SU-DHL-6 (cell line): ENCODE data around the gene PAN3.

Experiments used
- H2AFZ ChIP-seq: fragments of 200-600 bp; sonication (generic); 2 replicates; pipeline ENCODE4 v1.6.1; 2014; ENCODE audit warnings: low read depth, mild to moderate bottlenecking, moderate library complexity, mixed read lengths, antibody characterized with exemption, low read length; ENCODE audit not compliant: severe bottlenecking
- H3F3A ChIP-seq: fragments of 200-600 bp; shearing (Covaris generic); 2 replicates; pipeline ENCODE4 v1.6.0; 2016; ENCODE audit warnings: antibody characterized with exemption, mild to moderate bottlenecking; ENCODE audit not compliant: insufficient read depth
- H3K27ac ChIP-seq: fragments of 200-600 bp; sonication (generic); 2 replicates; pipeline ENCODE4 v1.5.1; 2016; ENCODE audit warnings: low read depth, mild to moderate bottlenecking, low read length, moderate library complexity, mixed read lengths
- H3K27me3 ChIP-seq: fragments of 200-600 bp; sonication (generic), shearing (Covaris generic); 2 replicates; pipeline ENCODE4 v1.6.0; 2014; ENCODE audit warnings: mild to moderate bottlenecking, low read length
- H3K36me3 ChIP-seq: fragments of 200-600 bp; sonication (generic); 2 replicates; pipeline ENCODE4 v1.6.1; 2014; ENCODE audit warnings: mild to moderate bottlenecking, low read length, mixed read lengths
- H3K4me2 ChIP-seq: fragments of 300-600, 200-600 bp; shearing (Covaris generic), sonication (generic); 2 replicates; pipeline ENCODE4 v1.6.0; 2014; ENCODE audit warnings: low read length, low read depth, mild to moderate bottlenecking; ENCODE audit not compliant: poor library complexity, severe bottlenecking
- H3K4me3 ChIP-seq: fragments of 200-600 bp; sonication (generic); 2 replicates; pipeline ENCODE4 v1.5.1; 2014; ENCODE audit warnings: antibody characterized with exemption, low read length, mild to moderate bottlenecking, mixed read lengths; ENCODE audit not compliant: insufficient read depth, poor library complexity, severe bottlenecking
- H3K79me2 ChIP-seq: fragments of 200-600 bp; sonication (generic); 2 replicates; pipeline ENCODE4 v1.6.1; 2014; ENCODE audit warnings: mild to moderate bottlenecking, low read length, moderate library complexity; ENCODE audit not compliant: insufficient read depth
- H3K9ac ChIP-seq: fragments of 200-600 bp; sonication (generic); 2 replicates; pipeline ENCODE4 v1.7.0; 2014; ENCODE audit warnings: mild to moderate bottlenecking, low read length
- H3K9me2 ChIP-seq: fragments of 200-600 bp; sonication (generic); replicated peaks from 2 replicates; pipeline ENCODE4 v1.6.1; 2014; ENCODE audit warnings: low read length; ENCODE audit not compliant: insufficient read depth
- H3K9me3 ChIP-seq: fragments of 200-600 bp; sonication (generic); 2 replicates; pipeline ENCODE4 v1.6.1; 2014; ENCODE audit warnings: low read length, mixed read lengths; ENCODE audit not compliant: insufficient read depth
- H4K20me1 ChIP-seq: fragments of 200-600 bp; sonication (generic); 2 replicates; pipeline ENCODE4 v1.6.1; 2014; ENCODE audit warnings: low read depth, mild to moderate bottlenecking, antibody characterized with exemption, low read length, moderate library complexity, mixed read lengths
- CTCF ChIP-seq: fragments of 200-600 bp; sonication (generic); IDR thresholded peaks from one replicate; pipeline ENCODE4 v1.5.1; 2017; ENCODE audit warnings: antibody characterized with exemption, mild to moderate bottlenecking, low read length, moderate library complexity; ENCODE audit not compliant: insufficient read depth, poor library complexity, severe bottlenecking
- EZH2phosphoT487 ChIP-seq: fragments of 200-600 bp; sonication (generic), shearing (Covaris generic); conservative IDR thresholded peaks from 2 replicates; pipeline ENCODE4 v1.6.1; 2018; ENCODE audit warnings: mild to moderate bottlenecking, antibody characterized with exemption, low read length, moderate library complexity, mixed read lengths

PAN3 gene

GRCh38 chr13:28147495-28147894 is 9.2 kb downstream of the PAN3 start:
- H3K9me3 ChIP-seq, result no peaks in the 10 kb centered on the region
- H3K9ac ChIP-seq, result no peak overlapping the region
- H3K36me3 ChIP-seq, result no peaks in the 10 kb centered on the region
- H3K4me3 ChIP-seq, result no peak overlapping the region
- H3F3A ChIP-seq, result no peaks in the 10 kb centered on the region
- H3K9me2 ChIP-seq, result no peaks in the 10 kb centered on the region
- H3K27me3 ChIP-seq, result no peaks in the 10 kb centered on the region
- H4K20me1 ChIP-seq, result peaks cover 53% of the 10 kb centered on the region
- no peak overlapping the region for H3K27ac ChIP-seq
- H3K79me2 ChIP-seq, result peaks cover 100% of the 10 kb centered on the region
- TF ChIP-seq CTCF (no peak), EZH2phosphoT487 (no peak)
- no peak overlapping the region for H2AFZ ChIP-seq
- H3K4me2 ChIP-seq, result no peak overlapping the region

GRCh38 chr13:28159057-28159456 is 20.7 kb downstream of the PAN3 start:
- Histone ChIP-seq H3K36me3 (peaks cover 7% of the 10 kb centered on the region; the same call in 1 of the 2 replicates), H3K4me3 (no peak overlapping the region), H4K20me1 (peaks cover 27% of the 10 kb centered on the region), H3K4me2 (no peak overlapping the region), H3F3A (no peaks in the 10 kb centered on the region), H2AFZ (no peak overlapping the region), H3K79me2 (peaks cover 96% of the 10 kb centered on the region), H3K27me3 (no peaks in the 10 kb centered on the region), H3K9me3 (no peaks in the 10 kb centered on the region), H3K9ac (no peak overlapping the region), H3K9me2 (no peaks in the 10 kb centered on the region), H3K27ac (no peak overlapping the region)
- TF ChIP-seq EZH2phosphoT487 (no peak), CTCF (no peak)

- TF ChIP-seq EZH2phosphoT487 (no peak), CTCF (no peak)
- Histone ChIP-seq H3K27me3 (no peaks in the 10 kb centered on the region), H3K9me3 (no peaks in the 10 kb centered on the region), H3K4me3 (no peak overlapping the region), H3K27ac (no peak overlapping the region), H3K79me2 (peaks cover 96% of the 10 kb centered on the region), H3K9ac (no peak overlapping the region), H2AFZ (no peak overlapping the region), H3K4me2 (no peak overlapping the region), H4K20me1 (peaks cover 35% of the 10 kb centered on the region), H3K9me2 (no peaks in the 10 kb centered on the region), H3K36me3 (no peaks in the 10 kb centered on the region), H3F3A (no peaks in the 10 kb centered on the region)
Measured at GRCh38 chr13:28161370-28161769, 23.0 kb downstream of the PAN3 start.
